Mammary epithelial cell (primary cell): ENCODE results near the gene PHF3.

Experiments
- CTCF ChIP-seq, 2 donors: IDR thresholded peaks in 1 of 2; conservative IDR thresholded peaks in 1 of 2; 2 replicates each; pipeline ENCODE4 v1.5.1; 2011 to 2012; ENCODE audit warnings: inconsistent platforms in 2 of 2, low read length in 2 of 2, mild to moderate bottlenecking in 2 of 2, control low read depth in 1 of 2, low read depth in 1 of 2; ENCODE audit not compliant: insufficient read depth in 1 of 2; ENCODE audit errors: extremely low read depth in 1 of 2
- EZH2 ChIP-seq: IDR thresholded peaks from 2 replicates; pipeline ENCODE4 v1.6.1; 2012; ENCODE audit warnings: low read length, inconsistent platforms, borderline replicate concordance

- TF ChIP-seq CTCF (conservative IDR thresholded peaks at IDR 0.05 in 1 of 2, IDR thresholded peaks at IDR 0.05 in 1 of 2; ENCODE audit: extremely low read depth in 1 of 2, insufficient read depth in 1 of 2, low read depth in 1 of 2, low read length in 2 of 2), result no peak
- no peak for TF ChIP-seq EZH2
These were observed 85.6 kb downstream of the PHF3 start for GRCh38 chr6:63721181-63721580.
